GM21737 (cell line): Measurements from ENCODE around the gene PPL.
"Not testable (repeated sequence)": the region's sequence is repeated elsewhere in the genome, so short reads cannot be mapped to it uniquely, and the experiment has no call there.

Experiments used
- ATAC-seq: cut with Tn5 transposase; IDR thresholded peaks from one replicate; pipeline ENCODE4 v1.9.1; 2021; ENCODE audit warnings: mild to moderate bottlenecking, moderate library complexity; ENCODE audit not compliant: unreplicated experiment

PPL gene

DNA sequence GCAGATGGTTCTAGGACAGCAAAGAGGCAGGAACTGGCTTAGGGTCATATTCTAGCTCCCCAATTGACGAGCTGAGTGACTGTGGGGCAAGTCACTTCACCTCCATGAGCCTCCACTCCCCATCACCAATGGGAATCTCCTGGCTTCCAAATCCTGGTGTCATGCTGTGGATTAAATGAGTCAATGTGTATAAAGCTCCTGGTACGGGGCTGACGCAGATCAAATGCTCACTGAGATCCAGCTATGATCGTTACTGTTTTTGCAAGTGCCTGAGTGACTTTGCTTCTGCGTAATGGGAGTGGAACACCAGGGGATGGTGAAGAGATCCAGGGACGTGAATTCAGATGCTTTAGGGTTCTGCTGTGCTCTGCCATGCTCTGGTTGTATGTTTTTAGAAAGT, 23.6 kb upstream of the PPL start:
- ATAC-seq: no peak

DNA sequence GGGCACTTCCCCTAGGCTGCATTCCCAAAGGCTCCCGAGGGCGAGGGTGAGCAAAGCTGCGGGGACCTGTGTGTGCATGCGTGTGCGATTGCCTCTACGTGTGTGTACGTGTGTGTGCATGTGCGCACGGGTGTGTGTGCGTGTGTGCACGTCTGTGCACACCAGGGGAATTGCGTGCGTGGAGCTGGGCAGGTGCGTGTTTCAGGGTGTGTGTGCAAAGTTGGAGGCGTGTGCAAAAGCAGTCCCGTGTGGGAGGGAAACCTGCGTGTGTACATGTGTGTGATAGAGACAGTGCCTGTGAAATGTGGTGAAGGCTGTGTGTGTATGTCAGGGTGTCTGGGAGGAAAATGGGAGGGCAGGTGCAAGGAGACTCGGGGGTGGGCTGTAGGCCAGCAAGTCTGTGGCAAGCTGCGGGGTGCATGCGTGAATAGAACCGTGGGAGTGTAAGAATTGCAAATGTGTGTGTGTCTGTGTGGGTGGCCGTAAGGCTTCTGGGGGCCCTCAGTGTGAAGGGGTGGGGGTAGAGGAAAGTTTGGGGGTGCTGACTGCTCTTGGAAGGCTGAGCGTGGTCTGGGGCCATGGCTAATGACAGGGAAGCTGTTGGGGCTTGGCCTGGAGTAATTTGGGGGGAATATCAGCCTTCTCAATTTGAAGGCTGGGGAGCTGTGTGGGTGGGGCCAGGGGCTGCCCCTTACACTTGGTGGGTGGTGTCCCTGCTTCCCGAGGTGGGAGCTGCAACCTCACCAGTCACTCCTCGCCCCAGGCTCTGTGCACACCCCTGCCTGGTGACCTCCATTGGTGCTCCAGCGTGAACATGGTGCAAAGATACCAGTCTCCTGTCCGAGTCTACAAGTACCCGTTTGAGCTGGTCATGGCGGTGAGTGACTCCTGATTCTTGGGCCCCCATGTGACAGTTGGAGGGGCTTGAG, 21.8 kb upstream of the PPL start:
- ATAC-seq: no peak

DNA sequence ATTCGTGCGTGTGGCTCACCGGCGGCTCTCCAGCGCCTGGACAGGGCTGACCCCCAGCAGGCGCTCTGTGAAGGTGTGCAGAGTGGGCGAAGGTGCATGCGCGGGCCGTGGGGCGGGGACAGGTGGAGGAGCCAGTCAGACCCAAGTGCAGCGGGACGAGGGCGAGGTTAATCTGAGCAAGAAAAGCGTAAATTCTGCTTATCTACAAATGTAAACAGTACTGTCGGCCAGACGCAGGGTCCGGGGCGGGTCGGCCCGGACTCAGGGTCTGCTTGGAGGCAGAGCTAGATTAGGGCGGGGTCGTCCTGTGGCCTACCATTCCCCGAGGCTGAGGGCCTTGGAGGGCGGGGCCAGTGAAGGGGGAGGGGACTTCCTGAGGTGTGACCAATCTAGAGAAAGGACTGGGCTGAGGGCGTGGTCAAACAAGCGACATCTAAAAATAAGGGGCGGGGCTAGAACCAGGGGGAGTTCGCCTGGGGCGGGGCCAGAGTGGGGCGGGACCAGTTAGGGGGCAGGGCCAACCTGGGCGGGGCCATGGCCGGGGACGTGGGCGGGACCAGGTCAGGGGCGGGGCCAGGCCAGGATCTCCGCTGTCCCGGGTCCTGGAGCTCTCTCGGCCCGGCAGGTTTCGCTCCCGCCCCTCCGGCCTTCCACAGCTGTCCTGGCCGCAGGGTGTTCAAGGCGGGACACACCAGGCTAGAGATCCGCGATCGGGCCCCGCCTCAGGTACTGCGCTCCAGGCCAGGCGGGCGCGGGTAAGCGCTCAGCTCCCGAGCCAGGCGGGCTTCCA, 21.0 kb upstream of the PPL start, which contains the start of gene SEC14L5:
Gene SEC14L5, plus strand, starts transcription at position 611 of the 790 bp plus-strand sequence. CDS start 994 bp downstream, outside the sequence.
- ATAC-seq: peak; percentile 77

GRCh38 chr16:4957420-4957719, 20.4 kb upstream of the PPL start:
- ATAC-seq: no peak

- ATAC-seq: no peak
These were observed 17.8 kb upstream of the PPL start for GRCh38 chr16:4954714-4955113.

DNA sequence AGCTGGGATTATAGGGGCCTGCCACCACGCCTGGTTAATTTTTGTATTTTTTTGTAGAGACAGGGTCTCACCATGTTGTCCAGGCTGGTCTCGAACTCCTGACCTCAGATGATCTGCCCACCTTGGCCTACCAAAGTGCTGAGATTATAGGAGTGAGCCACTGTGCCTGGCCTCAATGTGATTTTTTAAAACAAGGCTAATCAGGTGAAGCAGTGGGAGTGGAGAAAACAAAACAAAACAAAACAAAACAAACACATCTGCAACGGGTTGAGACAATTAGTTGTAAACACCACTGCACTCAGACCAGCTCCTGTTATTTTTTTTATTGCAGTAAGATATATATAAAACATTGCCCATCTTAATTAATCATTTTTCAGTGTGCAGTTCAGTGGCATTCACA, 14.6 kb upstream of the PPL start:
- not testable (repeated sequence) for ATAC-seq

GRCh38 chr16:4949986-4950385, 13.0 kb upstream of the PPL start:
- ATAC-seq: no peak

DNA sequence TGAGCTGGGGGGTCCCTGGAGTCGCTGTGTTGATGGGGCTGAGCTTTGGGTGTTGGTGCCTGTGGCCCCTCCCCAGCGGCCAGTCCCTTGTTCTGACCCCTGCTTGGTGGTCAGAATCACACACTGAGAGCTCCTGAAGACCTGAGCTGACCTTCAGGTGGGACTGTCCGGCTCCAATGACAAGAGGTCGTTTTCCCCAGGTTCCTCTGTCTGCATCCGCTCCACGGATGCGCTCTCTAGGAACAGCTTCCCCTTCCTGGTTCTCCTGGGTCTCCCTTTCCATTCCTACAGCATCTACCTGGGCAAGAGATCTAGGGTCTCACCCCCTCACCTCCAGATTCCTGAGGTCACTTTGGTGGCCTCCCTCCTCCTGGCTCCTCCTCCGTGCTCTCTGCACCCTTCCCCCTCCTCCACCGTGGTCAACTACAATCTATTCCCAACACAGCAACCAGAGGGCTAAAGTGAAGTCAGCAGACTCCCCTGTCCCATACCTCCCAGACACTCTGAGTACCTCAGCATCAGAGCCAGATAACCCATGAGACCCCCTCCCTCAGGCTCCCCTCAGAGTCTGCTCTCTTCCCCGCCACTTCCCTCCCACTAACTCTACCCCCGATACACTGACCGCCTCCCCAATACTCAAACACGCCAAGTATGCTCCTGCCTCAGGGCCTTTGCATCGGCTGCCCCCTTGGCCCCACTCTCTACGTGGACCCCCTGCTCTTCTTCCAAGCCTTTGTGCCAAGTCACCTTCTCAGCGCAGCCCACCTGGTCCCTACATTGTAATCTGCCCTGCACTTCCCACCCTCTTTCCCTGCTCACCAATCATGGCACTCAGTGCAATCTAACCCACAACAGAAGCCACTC, 12.2 kb upstream of the PPL start:
- no peak for ATAC-seq

- no peak for ATAC-seq
These were observed 11.0 kb upstream of the PPL start for GRCh38 chr16:4947722-4948503.

DNA sequence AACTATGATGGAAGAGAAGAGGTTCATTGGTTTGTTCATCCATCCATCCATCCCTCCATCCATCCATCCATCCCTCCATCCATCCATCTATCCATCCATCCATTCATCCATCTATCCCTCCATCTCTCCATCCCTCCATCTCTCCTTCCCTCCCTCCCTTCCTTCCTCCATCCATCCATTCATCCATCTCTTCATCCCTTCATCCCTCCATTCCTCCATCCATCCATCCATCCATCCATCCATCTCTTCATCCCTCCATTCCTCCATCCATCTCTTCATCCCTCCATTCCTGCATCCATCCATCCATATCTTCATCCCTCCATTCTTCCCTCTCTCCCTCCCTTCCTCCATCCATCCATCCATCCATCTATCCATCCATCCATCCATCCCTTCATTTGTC, 10.0 kb upstream of the PPL start:
- no peak for ATAC-seq

GRCh38 chr16:4945560-4946502, 8.9 kb upstream of the PPL start:
- no peak for ATAC-seq

GRCh38 chr16:4944333-4945281, 7.7 kb upstream of the PPL start:
- no peak for ATAC-seq

- no peak for ATAC-seq
These were observed 5.5 kb upstream of the PPL start for GRCh38 chr16:4942481-4942880.

- ATAC-seq: no peak
These were observed 3.8 kb upstream of the PPL start for GRCh38 chr16:4940719-4941118.

GRCh38 chr16:4938683-4939030, 1.7 kb upstream of the PPL start:
- ATAC-seq: no peak

DNA sequence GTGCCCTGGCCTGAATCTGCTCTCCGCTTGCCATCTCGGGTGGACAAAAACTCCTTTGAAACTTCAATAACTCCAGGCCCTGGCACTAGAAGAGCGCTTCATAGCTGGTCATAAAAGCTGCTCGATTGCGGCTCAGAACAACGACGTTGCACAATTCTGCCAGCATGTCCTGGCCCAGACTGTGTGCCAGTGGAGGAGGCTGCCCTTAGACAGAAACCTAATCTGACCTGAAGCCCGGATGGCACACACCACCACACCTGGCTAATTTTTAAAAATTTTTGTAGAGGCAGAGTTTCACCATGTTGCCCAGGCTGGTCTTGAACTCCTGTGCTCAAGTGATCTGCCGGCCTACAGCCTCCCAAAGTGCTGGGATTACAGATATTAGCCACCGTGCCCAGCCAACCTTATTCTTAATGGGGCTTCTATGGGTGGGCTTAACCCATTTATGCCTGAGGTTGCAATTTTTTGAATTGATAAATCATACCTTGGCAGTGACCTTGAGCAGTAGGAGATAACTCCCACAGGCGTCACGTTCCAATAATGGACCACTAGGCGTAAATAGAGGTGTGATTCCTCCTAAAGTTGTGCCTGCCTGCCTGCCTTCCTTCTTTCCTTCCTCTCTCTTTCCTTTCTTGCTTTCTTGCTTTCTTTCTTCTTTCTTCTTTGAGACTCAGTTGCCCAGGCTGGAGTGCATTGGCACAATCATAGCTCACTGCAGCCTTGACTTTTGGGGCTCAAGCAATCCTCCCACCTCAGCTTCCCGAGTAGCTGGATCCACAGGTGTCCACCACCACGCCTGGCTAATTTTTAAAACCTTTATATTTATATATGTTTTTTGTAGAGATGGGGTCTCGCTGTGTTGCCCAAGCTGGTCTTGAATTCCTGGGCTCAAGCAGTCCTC, 1.1 kb upstream of the PPL start:
- no peak for ATAC-seq
